Panc1 (cell line): Measurements from ENCODE around the gene HIPK2.

Experiments
- POLR2AphosphoS5 ChIP-seq: IDR thresholded peaks from 2 replicates; pipeline ENCODE4 v1.6.1; 2012; ENCODE audit warnings: mild to moderate bottlenecking, low read depth, low read length, moderate library complexity
- TF ChIP-seq, protein P1 (sequence below): fragments of 450-650 bp; IDR thresholded peaks from 2 replicates; pipeline ENCODE4 v1.5.1; 2017; ENCODE audit warnings: mild to moderate bottlenecking
- TF ChIP-seq, protein P2 (sequence below), 2 experiments: IDR thresholded peaks; 2 replicates each; pipeline ENCODE4 v1.6.1; 2011 to 2012; ENCODE audit warnings: low read depth in 2 of 2, control low read depth in 1 of 2, low read length in 1 of 2, mild to moderate bottlenecking in 1 of 2, moderate library complexity in 1 of 2; ENCODE audit not compliant: insufficient read depth in 1 of 2

DNA sequence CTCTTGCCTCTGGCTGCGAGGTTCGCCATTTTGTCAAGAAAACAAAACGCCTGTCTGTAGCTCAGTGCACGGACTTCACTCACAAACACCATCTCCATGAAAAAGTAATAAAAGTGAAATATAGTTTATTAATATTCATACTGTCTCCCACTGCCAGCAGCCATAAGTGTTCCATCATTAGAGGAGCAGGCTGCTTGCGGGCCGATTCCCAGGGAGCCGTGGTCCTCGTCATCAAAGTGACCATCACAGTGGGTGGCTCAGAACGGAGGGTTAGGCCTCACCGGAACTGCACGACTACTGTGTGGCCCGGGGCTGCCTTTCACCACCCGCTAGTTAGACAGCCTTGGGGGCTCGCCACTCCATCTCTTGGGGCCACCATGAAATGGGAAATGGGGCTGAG lies 82.7 kb downstream of the HIPK2 start:
- TF ChIP-seq, protein P1, sequence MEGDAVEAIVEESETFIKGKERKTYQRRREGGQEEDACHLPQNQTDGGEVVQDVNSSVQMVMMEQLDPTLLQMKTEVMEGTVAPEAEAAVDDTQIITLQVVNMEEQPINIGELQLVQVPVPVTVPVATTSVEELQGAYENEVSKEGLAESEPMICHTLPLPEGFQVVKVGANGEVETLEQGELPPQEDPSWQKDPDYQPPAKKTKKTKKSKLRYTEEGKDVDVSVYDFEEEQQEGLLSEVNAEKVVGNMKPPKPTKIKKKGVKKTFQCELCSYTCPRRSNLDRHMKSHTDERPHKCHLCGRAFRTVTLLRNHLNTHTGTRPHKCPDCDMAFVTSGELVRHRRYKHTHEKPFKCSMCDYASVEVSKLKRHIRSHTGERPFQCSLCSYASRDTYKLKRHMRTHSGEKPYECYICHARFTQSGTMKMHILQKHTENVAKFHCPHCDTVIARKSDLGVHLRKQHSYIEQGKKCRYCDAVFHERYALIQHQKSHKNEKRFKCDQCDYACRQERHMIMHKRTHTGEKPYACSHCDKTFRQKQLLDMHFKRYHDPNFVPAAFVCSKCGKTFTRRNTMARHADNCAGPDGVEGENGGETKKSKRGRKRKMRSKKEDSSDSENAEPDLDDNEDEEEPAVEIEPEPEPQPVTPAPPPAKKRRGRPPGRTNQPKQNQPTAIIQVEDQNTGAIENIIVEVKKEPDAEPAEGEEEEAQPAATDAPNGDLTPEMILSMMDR = no peak
- TF ChIP-seq POLR2AphosphoS5 = no peak
- TF ChIP-seq, protein P2, sequence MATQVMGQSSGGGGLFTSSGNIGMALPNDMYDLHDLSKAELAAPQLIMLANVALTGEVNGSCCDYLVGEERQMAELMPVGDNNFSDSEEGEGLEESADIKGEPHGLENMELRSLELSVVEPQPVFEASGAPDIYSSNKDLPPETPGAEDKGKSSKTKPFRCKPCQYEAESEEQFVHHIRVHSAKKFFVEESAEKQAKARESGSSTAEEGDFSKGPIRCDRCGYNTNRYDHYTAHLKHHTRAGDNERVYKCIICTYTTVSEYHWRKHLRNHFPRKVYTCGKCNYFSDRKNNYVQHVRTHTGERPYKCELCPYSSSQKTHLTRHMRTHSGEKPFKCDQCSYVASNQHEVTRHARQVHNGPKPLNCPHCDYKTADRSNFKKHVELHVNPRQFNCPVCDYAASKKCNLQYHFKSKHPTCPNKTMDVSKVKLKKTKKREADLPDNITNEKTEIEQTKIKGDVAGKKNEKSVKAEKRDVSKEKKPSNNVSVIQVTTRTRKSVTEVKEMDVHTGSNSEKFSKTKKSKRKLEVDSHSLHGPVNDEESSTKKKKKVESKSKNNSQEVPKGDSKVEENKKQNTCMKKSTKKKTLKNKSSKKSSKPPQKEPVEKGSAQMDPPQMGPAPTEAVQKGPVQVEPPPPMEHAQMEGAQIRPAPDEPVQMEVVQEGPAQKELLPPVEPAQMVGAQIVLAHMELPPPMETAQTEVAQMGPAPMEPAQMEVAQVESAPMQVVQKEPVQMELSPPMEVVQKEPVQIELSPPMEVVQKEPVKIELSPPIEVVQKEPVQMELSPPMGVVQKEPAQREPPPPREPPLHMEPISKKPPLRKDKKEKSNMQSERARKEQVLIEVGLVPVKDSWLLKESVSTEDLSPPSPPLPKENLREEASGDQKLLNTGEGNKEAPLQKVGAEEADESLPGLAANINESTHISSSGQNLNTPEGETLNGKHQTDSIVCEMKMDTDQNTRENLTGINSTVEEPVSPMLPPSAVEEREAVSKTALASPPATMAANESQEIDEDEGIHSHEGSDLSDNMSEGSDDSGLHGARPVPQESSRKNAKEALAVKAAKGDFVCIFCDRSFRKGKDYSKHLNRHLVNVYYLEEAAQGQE (IDR thresholded peaks at IDR 0.05; ENCODE audit: insufficient read depth in 1 of 2, low read depth in 2 of 2, low read length in 1 of 2) = no peak
